ENCODE results near the gene PTPRT. TPM values are rescaled to one million over a fixed set of nuclear protein-coding genes. Genes with fewer than 3 reads are reported as not detected.

Gene PTPRT
- total and polyA plus RNA-seq, 10 of the 15 experiments (the other 5 are each of a cell fraction or from before 2014, with no cell fraction given) = not detected

GRCh38 chr20:42083280-42083679 lies 1106.4 kb downstream of the PTPRT start:
- no peak for TF ChIP-seq ATF7 (IDR thresholded peaks at IDR 0.05; ENCODE audit: low read depth)
- TF ChIP-seq, protein P1, sequence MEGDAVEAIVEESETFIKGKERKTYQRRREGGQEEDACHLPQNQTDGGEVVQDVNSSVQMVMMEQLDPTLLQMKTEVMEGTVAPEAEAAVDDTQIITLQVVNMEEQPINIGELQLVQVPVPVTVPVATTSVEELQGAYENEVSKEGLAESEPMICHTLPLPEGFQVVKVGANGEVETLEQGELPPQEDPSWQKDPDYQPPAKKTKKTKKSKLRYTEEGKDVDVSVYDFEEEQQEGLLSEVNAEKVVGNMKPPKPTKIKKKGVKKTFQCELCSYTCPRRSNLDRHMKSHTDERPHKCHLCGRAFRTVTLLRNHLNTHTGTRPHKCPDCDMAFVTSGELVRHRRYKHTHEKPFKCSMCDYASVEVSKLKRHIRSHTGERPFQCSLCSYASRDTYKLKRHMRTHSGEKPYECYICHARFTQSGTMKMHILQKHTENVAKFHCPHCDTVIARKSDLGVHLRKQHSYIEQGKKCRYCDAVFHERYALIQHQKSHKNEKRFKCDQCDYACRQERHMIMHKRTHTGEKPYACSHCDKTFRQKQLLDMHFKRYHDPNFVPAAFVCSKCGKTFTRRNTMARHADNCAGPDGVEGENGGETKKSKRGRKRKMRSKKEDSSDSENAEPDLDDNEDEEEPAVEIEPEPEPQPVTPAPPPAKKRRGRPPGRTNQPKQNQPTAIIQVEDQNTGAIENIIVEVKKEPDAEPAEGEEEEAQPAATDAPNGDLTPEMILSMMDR (IDR thresholded peaks at IDR 0.05 in 2 of 3, conservative IDR thresholded peaks at IDR 0.05 in 1 of 3; ENCODE audit: control insufficient read depth in 2 of 3, extremely low read depth in 1 of 3, insufficient read depth in 1 of 3, low read depth in 3 of 3, low read length in 3 of 3) = no peak
- no peaks in the 10 kb centered on the region for H3K79me2 ChIP-seq (ENCODE audit: control insufficient read depth, insufficient read depth, low read length)
- intact Hi-C loops (cut with micrococcal nuclease; ENCODE audit: unreplicated experiment) (no loop called here), in situ Hi-C loops (cut with MboI) (no loop called here)
- ATAC-seq = no peak
- no peak for FAIRE-seq
- no peaks in the 10 kb centered on the region for H3K9me3 ChIP-seq (replicated peaks; ENCODE audit: control insufficient read depth, insufficient read depth, low read length)
- no peak overlapping the region for H3K4me2 ChIP-seq (ENCODE audit: control insufficient read depth, insufficient read depth)
- H3K4me1 ChIP-seq (ENCODE audit: control insufficient read depth, insufficient read depth, low read length) = no peaks in the 10 kb centered on the region
- H4K20me1 ChIP-seq (ENCODE audit: control insufficient read depth, insufficient read depth) = no peaks in the 10 kb centered on the region
- no TSS peak for BruUV-seq (replicated peaks)
- H3K27ac ChIP-seq (ENCODE audit: control insufficient read depth, insufficient read depth) = no peak overlapping the region
- ChIA-PET SMC1A (ENCODE audit: uncharacterized antibody, unreplicated experiment) (no interaction called here), CTCF (no interaction called here), POLR2A (no interaction called here), RAD21 (ENCODE audit: unreplicated experiment) (no interaction called here)
- no peak overlapping the region for H3K9ac ChIP-seq (ENCODE audit: control insufficient read depth, insufficient read depth, low read length)
- H3K4me3 ChIP-seq = no peak overlapping the region
- no peak overlapping the region for H2AFZ ChIP-seq (ENCODE audit: control insufficient read depth, low read depth, low read length)
- H3K27me3 ChIP-seq (replicated peaks in 1 of 2; ENCODE audit: control insufficient read depth in 2 of 2, insufficient read depth in 2 of 2, low read length in 1 of 2) = no peaks in the 10 kb centered on the region; a peak in 1 of 4 replicates
- H3K36me3 ChIP-seq (ENCODE audit: control insufficient read depth in 2 of 2, insufficient read depth in 2 of 2, low read length in 1 of 2) = no peaks in the 10 kb centered on the region
- 92% methylated on average over 1 of the region's 1 CpG for WGBS (ENCODE audit: insufficient coverage, insufficient replicate concordance, low lambda C conversion rate, missing lambda C conversion rate)
- DNase-seq (ENCODE audit: low read depth, low spot score) = no peak

GRCh38 chr20:42082611-42083010 lies 1107.1 kb downstream of the PTPRT start:
- WGBS (ENCODE audit: insufficient coverage, insufficient replicate concordance, low lambda C conversion rate, missing lambda C conversion rate) = 0% methylated on average over 1 of the region's 1 CpG
- no TSS peak for BruUV-seq (replicated peaks)
- intact Hi-C loops (cut with micrococcal nuclease; ENCODE audit: unreplicated experiment) = no loop called here
- TF ChIP-seq ATF3 (IDR thresholded peaks at IDR 0.05; ENCODE audit: borderline replicate concordance, extremely low read depth, low read depth, low read length) (no peak), NKRF (conservative IDR thresholded peaks at IDR 0.05) (no peak), RBBP5 (conservative IDR thresholded peaks at IDR 0.05) (no peak), ZSCAN29 (IDR thresholded peaks at IDR 0.05) (no peak), MTA2 (IDR thresholded peaks at IDR 0.05; ENCODE audit: low read depth) (no peak), FOXM1 (IDR thresholded peaks at IDR 0.05; ENCODE audit: low read depth, low read length) (no peak)
- TF ChIP-seq, protein P2, sequence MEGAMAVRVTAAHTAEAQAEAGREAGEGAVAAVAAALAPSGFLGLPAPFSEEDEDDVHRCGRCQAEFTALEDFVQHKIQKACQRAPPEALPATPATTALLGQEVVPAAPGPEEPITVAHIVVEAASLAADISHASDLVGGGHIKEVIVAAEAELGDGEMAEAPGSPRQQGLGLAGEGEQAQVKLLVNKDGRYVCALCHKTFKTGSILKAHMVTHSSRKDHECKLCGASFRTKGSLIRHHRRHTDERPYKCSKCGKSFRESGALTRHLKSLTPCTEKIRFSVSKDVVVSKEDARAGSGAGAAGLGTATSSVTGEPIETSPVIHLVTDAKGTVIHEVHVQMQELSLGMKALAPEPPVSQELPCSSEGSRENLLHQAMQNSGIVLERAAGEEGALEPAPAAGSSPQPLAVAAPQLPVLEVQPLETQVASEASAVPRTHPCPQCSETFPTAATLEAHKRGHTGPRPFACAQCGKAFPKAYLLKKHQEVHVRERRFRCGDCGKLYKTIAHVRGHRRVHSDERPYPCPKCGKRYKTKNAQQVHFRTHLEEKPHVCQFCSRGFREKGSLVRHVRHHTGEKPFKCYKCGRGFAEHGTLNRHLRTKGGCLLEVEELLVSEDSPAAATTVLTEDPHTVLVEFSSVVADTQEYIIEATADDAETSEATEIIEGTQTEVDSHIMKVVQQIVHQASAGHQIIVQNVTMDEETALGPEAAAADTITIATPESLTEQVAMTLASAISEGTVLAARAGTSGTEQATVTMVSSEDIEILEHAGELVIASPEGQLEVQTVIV (IDR thresholded peaks at IDR 0.05; ENCODE audit: borderline replicate concordance, partially characterized antibody) = no peak

More at GRCh38 chr20:42082611-42083010, 1107.1 kb downstream of the PTPRT start:
- POLR2A ChIA-PET = no interaction called here
- H4K20me1 ChIP-seq (ENCODE audit: control insufficient read depth, insufficient read depth) = no peaks in the 10 kb centered on the region
- RAD21 ChIA-PET (ENCODE audit: unreplicated experiment) = no interaction called here
- H3K36me3 ChIP-seq (ENCODE audit: control insufficient read depth in 2 of 2, insufficient read depth in 2 of 2, low read length in 1 of 2) = no peaks in the 10 kb centered on the region
- SMC1A ChIA-PET (ENCODE audit: uncharacterized antibody, unreplicated experiment) = no interaction called here
- H2AFZ ChIP-seq (ENCODE audit: control insufficient read depth, low read depth, low read length) = no peak overlapping the region
- H3K4me3 ChIP-seq = no peak overlapping the region
- ATAC-seq (no peak), DNase-seq (ENCODE audit: low read depth, low spot score) (no peak), FAIRE-seq (no peak)
- H3K27ac ChIP-seq (ENCODE audit: control insufficient read depth, insufficient read depth) = no peak overlapping the region
- H3K27me3 ChIP-seq (replicated peaks in 1 of 2; ENCODE audit: control insufficient read depth in 2 of 2, insufficient read depth in 2 of 2, low read length in 1 of 2) = no peaks in the 10 kb centered on the region; a peak in 1 of 4 replicates
- in situ Hi-C loops (cut with MboI) = no loop called here
- H3K4me1 ChIP-seq (ENCODE audit: control insufficient read depth, insufficient read depth, low read length) = no peaks in the 10 kb centered on the region
- CTCF ChIA-PET = no interaction called here
- H3K4me2 ChIP-seq (ENCODE audit: control insufficient read depth, insufficient read depth) = no peak overlapping the region
- no peak overlapping the region for H3K9ac ChIP-seq (ENCODE audit: control insufficient read depth, insufficient read depth, low read length)
- no peaks in the 10 kb centered on the region for H3K9me3 ChIP-seq (replicated peaks; ENCODE audit: control insufficient read depth, insufficient read depth, low read length)
- H3K79me2 ChIP-seq (ENCODE audit: control insufficient read depth, insufficient read depth, low read length) = no peaks in the 10 kb centered on the region
